Thymus (tissue), 14 donors: ENCODE results near the gene DHRS7B. TPM values are rescaled to one million over a fixed set of nuclear protein-coding genes. Genes with fewer than 3 reads are reported as not detected.
"Not testable (repeated sequence)": the region's sequence is repeated elsewhere in the genome, so short reads cannot be mapped to it uniquely, and the experiment has no call there.

ENCODE experiments used
- DNase-seq, 9 donors: peaks; one replicate each; pipeline ENCODE4 v3.0.0-alpha.2; 2013; ENCODE audit warnings: low spot score in 9 of 9, low read depth in 6 of 9, missing footprints in 1 of 9
- H3K27ac ChIP-seq, 2 donors: one replicate each; pipeline ENCODE4 v1.5.1; 2013; ENCODE audit warnings: control low read depth in 1 of 2, low read depth in 1 of 2, low read length in 1 of 2, mild to moderate bottlenecking in 1 of 2, moderate library complexity in 1 of 2
- H3K27me3 ChIP-seq, 2 donors: one replicate each; pipeline ENCODE4 v1.5.1; 2013; ENCODE audit warnings: low read length in 1 of 2; ENCODE audit not compliant: control insufficient read depth in 2 of 2, insufficient read depth in 1 of 2
- H3K36me3 ChIP-seq, 2 donors: one replicate each; pipeline ENCODE4 v1.5.1; 2013; ENCODE audit warnings: low read length in 1 of 2, mild to moderate bottlenecking in 1 of 2, moderate library complexity in 1 of 2; ENCODE audit not compliant: control insufficient read depth in 2 of 2, insufficient read depth in 2 of 2
- H3K4me1 ChIP-seq, 2 donors: one replicate each; pipeline ENCODE4 v1.5.1; 2013; ENCODE audit warnings: low read length in 2 of 2; ENCODE audit not compliant: control insufficient read depth in 2 of 2, insufficient read depth in 2 of 2
- H3K4me3 ChIP-seq, 2 donors: one replicate each; pipeline ENCODE4 v1.5.1; 2013; ENCODE audit warnings: low read length in 2 of 2, control low read depth in 1 of 2, mild to moderate bottlenecking in 1 of 2
- H3K9me3 ChIP-seq, 2 donors: one replicate each; pipeline ENCODE4 v1.5.1; 2013; ENCODE audit warnings: low read length in 1 of 2, mild to moderate bottlenecking in 1 of 2; ENCODE audit not compliant: control insufficient read depth in 2 of 2, insufficient read depth in 1 of 2
- WGBS: extraction: QIAGEN DNeasy Blood & Tissue Kit; methylation state at CpG from one replicate; pipeline ENCODE4 v1.1.7; 2013; 5-methylcytosine and 5-hydroxymethylcytosine counted together
- long read RNA-seq, 10 donors: transcript quantifications; one replicate each; lab custom pipeline, GENCODE V29; 2026
- polyA plus RNA-seq: library from polyadenylated mRNA; stranded (reverse); fragments of 200-250 nt; gene quantifications from one replicate; pipeline ENCODE4 v1.2.3, GENCODE V29; 2013
- total RNA-seq: library from RNA; stranded (reverse); fragments of 120-200 nt; gene quantifications from one replicate; pipeline ENCODE4 v1.2.4, GENCODE V29; 2013
- donor health status: healthy.

Gene DHRS7B
- 17.5 TPM for total RNA-seq
- 22.8 TPM for polyA plus RNA-seq
- long read RNA-seq, donor 1, partial matches to known transcripts, result 0 of 1 reads
- long read RNA-seq, donor 1, other reads (novel, unspliced or antisense), result 0 of 1 reads
- long read RNA-seq, donor 2, result 0 reads
- long read RNA-seq, donor 3, partial matches to known transcripts, result 0 of 7 reads
- long read RNA-seq, donor 3, other reads (novel, unspliced or antisense), result 0 of 7 reads
- long read RNA-seq, donor 4, partial matches to known transcripts, result 57 of 60 reads
- long read RNA-seq, donor 4, other reads (novel, unspliced or antisense), result 0 of 60 reads
- long read RNA-seq, donor 5, transcript DHRS7B-202 (7 exons, 2,175 nt), result major isoform, 9 of 10 reads
- long read RNA-seq, donor 5, partial matches to known transcripts, result 0 of 10 reads
- long read RNA-seq, donor 5, other reads (novel, unspliced or antisense), result 0 of 10 reads
- long read RNA-seq, donor 6, partial matches to known transcripts, result 0 of 4 reads
- long read RNA-seq, donor 6, other reads (novel, unspliced or antisense), result 0 of 4 reads
- long read RNA-seq, donor 7, transcript DHRS7B-202 (7 exons, 2,175 nt), result major isoform, 7 of 9 reads
- long read RNA-seq, donor 7, partial matches to known transcripts, result 0 of 9 reads
- long read RNA-seq, donor 7, other reads (novel, unspliced or antisense), result 0 of 9 reads
- long read RNA-seq, donor 8, partial matches to known transcripts, result 0 of 4 reads
- long read RNA-seq, donor 8, other reads (novel, unspliced or antisense), result 0 of 4 reads
- long read RNA-seq, donor 9, partial matches to known transcripts, result 0 of 4 reads
- long read RNA-seq, donor 9, other reads (novel, unspliced or antisense), result 0 of 4 reads
- long read RNA-seq, donor 10, partial matches to known transcripts, result 0 of 6 reads
- long read RNA-seq, donor 10, other reads (novel, unspliced or antisense), result 0 of 6 reads

- WGBS, result under 1% methylated on average over 66 of the region's 66 CpGs
- Histone ChIP-seq H3K36me3 (no peaks in the 10 kb centered on the region), H3K9me3 (no peaks in the 10 kb centered on the region), H3K27ac (peak within 1 kb of the TSS; percentile 86 to 93), H3K27me3 (no peaks in the 10 kb centered on the region), H3K4me1 (peaks cover 3 to 6% of the 10 kb centered on the region in 2 donors), H3K4me3 (peak within 1 kb of the TSS; percentile 69 to 90)
- DNase-seq, result peak; percentile 88 to 97 (median 94)
Measured at GRCh38 chr17:21126645-21127508, at the start of gene DHRS7B. Gene DHRS7B (plus strand): TSS chr17:21126964. CDS start chr17:21126972, 8 bp downstream.

DNA sequence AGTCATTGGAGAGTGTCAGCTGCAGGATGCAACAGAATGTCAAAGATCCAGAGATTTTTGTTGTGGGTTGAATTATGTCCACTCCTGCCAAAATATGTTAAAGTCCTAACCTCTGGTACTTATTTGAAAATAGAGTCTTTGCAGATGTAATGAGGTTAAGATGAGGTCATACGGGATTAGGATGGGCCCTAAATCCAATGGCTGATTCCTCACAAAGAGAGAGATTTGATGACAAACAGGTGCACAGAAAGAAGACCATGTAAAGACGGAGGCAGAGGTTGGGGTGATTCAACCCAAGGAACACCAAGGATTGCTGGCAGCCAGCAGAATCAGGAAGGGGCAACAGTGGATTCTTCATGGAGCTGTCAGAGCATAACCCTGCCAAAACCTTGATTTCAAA is 49.5 kb upstream of the DHRS7B start:
- WGBS, result 96% methylated on average over 2 of the region's 2 CpGs
- H3K4me1 ChIP-seq, result no peaks in the 10 kb centered on the region
- H3K27me3 ChIP-seq, result no peaks in the 10 kb centered on the region
- DNase-seq, result no peak
- H3K9me3 ChIP-seq, result no peaks in the 10 kb centered on the region
- H3K36me3 ChIP-seq, result no peaks in the 10 kb centered on the region
- H3K4me3 ChIP-seq, result no peak overlapping the region
- H3K27ac ChIP-seq, result no peak overlapping the region

GRCh38 chr17:21078016-21078780 is 48.6 kb upstream of the DHRS7B start:
- no peak for DNase-seq
- no peaks in the 10 kb centered on the region for H3K27me3 ChIP-seq
- no peaks in the 10 kb centered on the region for H3K36me3 ChIP-seq
- no peaks in the 10 kb centered on the region for H3K4me1 ChIP-seq
- H3K27ac ChIP-seq, result no peak overlapping the region
- H3K9me3 ChIP-seq, result no peaks in the 10 kb centered on the region
- no peak overlapping the region for H3K4me3 ChIP-seq
- WGBS, result 65% methylated on average over 11 of the region's 11 CpGs

- Histone ChIP-seq H3K27me3 (no peaks in the 10 kb centered on the region), H3K27ac (no peak overlapping the region), H3K36me3 (no peaks in the 10 kb centered on the region), H3K4me1 (no peaks in the 10 kb centered on the region), H3K9me3 (no peaks in the 10 kb centered on the region), H3K4me3 (no peak overlapping the region)
- 95% methylated on average over 7 of the region's 7 CpGs for WGBS
- DNase-seq, result no peak
Measured at GRCh38 chr17:21079196-21079595, 47.6 kb upstream of the DHRS7B start.

GRCh38 chr17:21082001-21082436 is 44.7 kb upstream of the DHRS7B start:
- H3K27ac ChIP-seq, result no peak overlapping the region
- H3K4me3 ChIP-seq, result no peak overlapping the region
- no peak for DNase-seq
- H3K4me1 ChIP-seq, result no peaks in the 10 kb centered on the region
- 94% methylated on average over 5 of the region's 5 CpGs for WGBS
- no peaks in the 10 kb centered on the region for H3K36me3 ChIP-seq
- H3K9me3 ChIP-seq, result no peaks in the 10 kb centered on the region
- no peaks in the 10 kb centered on the region for H3K27me3 ChIP-seq

DNA sequence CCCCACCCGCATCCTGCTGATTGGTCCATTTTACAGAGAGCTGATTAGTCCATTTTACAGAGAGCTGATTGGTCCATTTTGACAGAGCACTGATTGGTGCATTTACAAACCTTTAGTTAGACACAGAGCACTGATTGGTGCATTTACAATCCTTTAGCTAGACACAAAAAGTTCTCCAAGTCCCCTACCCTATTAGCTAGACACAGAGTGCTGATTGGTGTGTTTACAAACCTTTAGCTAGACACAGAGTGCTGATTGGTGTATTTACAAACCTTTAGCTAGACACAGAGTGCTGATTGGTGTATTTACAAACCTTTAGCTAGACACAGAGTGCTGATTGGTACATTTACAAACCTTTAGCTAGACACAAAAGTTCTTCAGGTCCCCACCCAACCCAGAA is 41.5 kb upstream of the DHRS7B start:
- H3K36me3 ChIP-seq, H3K9me3 ChIP-seq, DNase-seq, H3K4me3 ChIP-seq, H3K4me1 ChIP-seq, H3K27ac ChIP-seq, H3K27me3 ChIP-seq: not testable (repeated sequence)
- WGBS, result 100% methylated on average over 1 of the region's 1 CpG

DNA sequence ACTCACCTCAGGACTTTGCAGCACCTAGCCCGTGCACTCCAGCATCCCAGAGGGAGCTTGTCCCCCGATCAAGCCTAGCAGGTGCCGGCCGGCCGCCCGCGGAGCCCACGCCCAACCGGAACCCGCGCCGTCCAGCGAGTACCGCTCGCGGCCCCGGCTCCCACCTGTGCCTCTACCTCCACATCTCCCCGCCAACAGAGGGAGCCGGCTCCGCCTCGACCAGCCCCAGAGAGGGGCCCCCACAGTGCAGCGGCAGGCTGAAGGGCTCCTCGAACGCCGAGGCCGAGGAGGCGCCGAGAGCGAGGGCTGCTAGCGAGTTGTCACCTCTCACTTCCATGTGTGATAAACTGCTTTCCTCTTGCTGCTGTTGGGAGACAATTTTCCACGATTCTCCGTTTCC is 41.1 kb upstream of the DHRS7B start:
- H3K27me3 ChIP-seq, result no peaks in the 10 kb centered on the region
- no peaks in the 10 kb centered on the region for H3K9me3 ChIP-seq
- H3K4me3 ChIP-seq, result no peak overlapping the region
- H3K27ac ChIP-seq, result no peak overlapping the region
- no peak for DNase-seq
- no peaks in the 10 kb centered on the region for H3K4me1 ChIP-seq
- no peaks in the 10 kb centered on the region for H3K36me3 ChIP-seq
- 93% methylated on average over 32 of the region's 32 CpGs for WGBS

DNA sequence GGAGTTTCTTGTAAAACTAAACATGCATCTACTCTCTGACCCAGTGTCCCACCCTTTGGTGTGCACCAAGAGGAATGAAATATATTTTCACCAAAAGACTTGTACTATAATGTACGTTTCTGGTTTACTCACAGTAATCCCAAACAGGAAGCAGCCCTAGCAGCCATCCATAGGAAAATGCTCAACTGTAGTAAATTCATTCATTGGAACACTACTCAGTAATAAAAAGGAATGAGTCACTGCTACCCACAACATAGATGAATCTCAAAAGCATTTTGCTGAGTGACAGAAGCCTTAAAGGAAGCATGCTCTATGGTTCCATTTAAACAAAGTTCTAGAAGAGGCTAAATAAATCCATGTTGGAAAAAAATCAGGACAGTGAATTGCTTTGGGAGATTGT is 37.6 kb upstream of the DHRS7B start:
- no peak overlapping the region for H3K4me3 ChIP-seq
- 95% methylated on average over 1 of the region's 1 CpG for whole genome bisulfite sequencing
- H3K36me3 ChIP-seq, result no peaks in the 10 kb centered on the region
- no peak for DNase-seq
- no peak overlapping the region for H3K27ac ChIP-seq
- H3K9me3 ChIP-seq, result no peaks in the 10 kb centered on the region
- H3K27me3 ChIP-seq, result no peaks in the 10 kb centered on the region
- no peaks in the 10 kb centered on the region for H3K4me1 ChIP-seq
